ENCODE data around the gene LYRM7.

The LYRM7 gene

DNA sequence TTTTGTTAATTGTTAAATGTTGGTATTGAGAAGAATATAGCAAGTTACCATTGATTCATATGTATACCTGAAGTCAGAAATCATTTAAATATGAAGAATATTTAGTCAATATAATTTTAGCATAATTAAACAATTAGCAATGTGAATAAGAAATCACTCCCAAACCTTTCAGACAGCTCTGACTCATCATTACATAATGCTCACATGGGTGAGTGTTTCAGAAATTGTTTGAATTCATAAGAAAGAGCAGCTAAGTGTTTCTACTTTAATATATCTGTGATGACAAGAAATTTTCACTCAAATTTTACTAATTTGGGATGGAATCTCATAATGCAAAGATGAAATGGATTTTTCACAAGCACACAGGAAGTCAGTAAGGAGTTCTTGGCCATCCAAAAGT, 51.1 kb downstream of the LYRM7 start:
- DNase-seq: no peak

GRCh38 chr5:131222731-131223130, 52.0 kb downstream of the LYRM7 start:
- no peak for DNase-seq

DNA sequence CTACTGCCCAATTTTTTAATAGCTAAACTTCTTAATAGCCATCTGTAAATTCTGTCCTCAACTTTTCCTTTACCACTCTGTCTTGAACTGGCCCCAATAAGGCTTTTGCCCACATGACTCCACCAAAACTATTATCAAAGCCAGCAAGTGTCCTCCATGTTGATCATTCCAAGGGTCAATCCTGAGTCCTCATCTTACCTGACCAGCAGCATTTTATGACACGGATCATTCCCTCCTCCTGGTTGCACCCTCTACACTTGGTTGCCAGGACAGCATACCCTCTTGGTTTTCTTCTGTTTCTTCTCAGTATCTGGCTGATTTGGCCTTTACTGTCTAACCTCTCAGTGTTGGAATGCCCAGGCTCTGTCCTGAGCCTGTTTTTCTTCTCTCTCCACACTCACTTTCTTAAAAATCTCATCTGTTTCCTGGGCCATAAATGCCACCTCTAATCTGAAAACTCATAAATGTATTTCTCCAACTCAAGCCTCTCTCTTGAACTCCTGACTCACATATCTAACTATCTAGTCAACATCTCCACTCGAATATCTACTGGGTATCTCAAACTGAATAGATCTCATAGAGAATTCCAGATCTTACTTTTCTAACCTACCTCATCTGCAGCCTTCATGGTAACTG, 53.1 kb downstream of the LYRM7 start:
- DNase-seq: no peak

- peak; percentile 22 for DNase-seq
These were observed 53.9 kb downstream of the LYRM7 start for GRCh38 chr5:131224387-131225201.

- no peak for DNase-seq
These were observed 54.7 kb downstream of the LYRM7 start for GRCh38 chr5:131225282-131225974.

GRCh38 chr5:131226899-131227298, 56.2 kb downstream of the LYRM7 start:
- no peak for DNase-seq

DNA sequence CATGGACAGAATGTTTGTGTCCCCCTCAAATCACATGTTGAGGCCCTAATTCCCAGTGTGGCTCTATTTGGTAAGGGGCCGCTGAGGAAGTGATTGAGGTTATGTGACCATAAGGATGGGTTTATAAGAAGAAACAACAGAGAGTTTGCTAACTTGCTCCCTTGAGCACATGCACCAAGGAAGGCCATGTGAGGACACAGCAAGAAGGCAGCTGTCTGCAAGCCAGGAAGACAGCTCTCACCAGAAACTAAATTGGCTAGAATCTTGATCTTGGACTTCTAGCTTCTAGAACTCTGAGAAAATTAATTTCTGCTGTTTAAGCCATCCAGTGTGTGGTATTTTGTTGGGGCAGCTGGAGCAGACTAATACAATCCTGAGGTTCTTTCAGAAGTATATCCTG, 57.9 kb downstream of the LYRM7 start:
- no peak for DNase-seq

GRCh38 chr5:131229623-131230022, 58.9 kb downstream of the LYRM7 start:
- DNase-seq: no peak

GRCh38 chr5:131230406-131230805, 59.7 kb downstream of the LYRM7 start:
- DNase-seq: no peak

DNA sequence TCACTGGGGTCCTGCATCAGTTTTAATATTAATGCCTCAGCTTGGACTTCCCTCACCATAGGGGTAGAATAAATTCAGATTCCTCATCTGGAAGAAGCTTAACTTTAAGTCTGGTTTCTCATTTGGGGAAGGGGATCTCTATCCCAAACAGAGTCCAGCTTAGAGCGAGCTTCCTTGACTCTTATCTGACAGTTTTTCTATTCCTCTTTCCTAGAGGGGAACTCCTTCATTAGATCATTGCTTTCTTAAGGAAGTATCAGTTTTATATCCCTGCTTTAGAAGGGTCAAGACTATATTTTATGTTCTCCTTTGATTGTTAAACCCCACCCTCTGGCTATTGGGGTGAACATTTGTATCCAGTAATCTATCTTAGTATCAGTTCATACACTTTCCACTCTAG, 68.9 kb downstream of the LYRM7 start:
- no peak for DNase-seq

DNA sequence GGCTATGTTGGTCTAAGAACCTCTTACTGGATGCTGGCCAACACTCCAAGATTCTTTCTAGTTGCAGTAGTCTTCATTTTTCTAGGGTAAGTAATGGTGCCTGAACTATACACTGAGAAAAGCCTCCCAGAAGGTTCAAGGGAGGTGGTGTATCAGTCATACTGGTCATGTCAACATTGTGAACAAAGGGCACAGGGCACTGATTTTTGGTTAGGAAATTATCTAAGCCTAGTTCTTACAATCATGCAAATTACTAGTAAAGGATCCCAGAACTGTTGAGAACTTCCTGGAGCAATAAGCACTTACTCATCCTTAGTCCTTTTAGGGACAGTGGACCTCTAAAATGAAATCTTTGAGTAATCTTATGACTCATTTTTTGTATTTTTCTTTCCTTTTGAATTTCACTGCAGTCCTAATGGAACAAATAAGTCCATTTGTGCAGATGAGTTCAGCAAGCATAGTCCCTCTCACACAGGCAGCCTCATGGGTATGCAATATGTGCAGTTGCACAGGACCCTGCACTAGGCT, 72.0 kb downstream of the LYRM7 start:
- no peak for DNase-seq

DNA sequence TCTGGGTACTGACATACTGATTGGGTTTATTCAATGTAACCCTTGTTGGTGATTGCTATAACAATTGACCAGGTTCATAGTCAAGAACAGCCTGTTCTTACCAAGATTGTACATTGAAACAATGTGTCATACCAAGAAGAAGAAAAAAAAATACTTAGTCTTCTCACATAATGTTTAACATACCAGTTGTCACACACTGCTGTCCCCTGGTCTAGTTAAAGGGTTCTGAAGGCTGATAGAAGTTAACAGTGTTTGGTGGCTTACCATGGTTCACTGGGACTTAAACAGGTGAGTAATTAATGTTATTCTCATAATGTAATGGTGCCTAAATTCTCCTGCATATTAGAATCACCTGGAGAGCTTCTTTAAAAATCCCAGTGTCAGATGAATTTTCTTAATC, 74.6 kb downstream of the LYRM7 start:
- no peak for DNase-seq

GRCh38 chr5:131245948-131246347, 75.2 kb downstream of the LYRM7 start:
- DNase-seq: no peak

DNA sequence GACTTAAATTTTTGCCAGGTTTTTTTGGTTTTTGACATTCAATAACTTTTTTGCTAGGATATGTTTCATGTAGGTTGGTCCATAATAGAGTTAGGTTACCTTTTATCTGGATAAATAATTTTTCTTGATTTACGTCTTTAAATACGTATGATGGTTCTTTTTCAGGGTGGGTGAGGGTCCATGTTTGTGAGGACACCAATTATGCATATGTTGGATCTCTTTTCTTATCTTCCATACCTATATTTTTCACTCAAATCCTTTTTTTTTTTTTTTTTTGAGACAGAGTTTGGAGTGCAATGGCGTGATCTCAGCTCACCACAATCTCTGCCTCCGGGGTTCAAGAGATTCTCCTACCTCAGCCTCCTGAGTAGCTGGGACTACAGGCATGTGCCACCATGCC, 75.8 kb downstream of the LYRM7 start:
- DNase-seq: no peak

GRCh38 chr5:131250751-131251475, 80.2 kb downstream of the LYRM7 start:
- DNase-seq: no peak

DNA sequence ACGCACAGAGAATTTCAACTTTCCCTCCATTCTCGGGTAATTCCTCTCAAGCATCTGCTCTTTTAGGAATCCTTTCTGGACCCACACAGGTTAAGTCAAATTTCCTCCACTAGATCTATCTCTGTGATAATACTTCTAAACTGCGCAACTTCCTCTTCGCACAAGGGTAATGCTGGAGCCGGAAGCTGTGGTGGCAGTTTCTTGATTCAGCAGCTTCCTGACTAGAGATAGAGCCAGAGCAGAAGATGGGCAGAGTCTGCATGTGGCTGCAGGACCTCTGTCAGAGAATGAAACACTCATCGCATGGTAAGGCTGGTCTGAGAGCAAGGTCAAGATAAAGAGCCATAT, 82.1 kb downstream of the LYRM7 start:
- peak; percentile 90 for DNase-seq

DNA sequence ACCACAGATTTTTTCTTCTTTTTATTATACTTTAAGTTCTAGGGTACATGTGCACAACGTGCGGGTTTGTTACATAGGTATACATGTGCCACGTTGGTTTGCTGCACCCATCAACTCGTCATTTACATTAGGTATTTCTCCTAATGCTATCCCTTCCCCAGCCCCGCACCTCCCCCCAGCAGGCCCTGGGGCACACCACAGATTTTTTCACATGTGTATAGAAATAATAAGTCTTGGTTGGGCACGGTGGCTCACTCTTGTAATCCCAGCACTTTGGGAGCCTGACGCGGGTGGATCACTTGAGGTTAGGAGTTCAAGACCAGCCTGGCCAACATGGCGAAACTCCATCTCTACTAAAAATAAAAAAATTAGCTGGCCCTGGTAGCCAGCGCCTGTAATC, 83.3 kb downstream of the LYRM7 start:
- DNase-seq: peak; percentile 47

DNA sequence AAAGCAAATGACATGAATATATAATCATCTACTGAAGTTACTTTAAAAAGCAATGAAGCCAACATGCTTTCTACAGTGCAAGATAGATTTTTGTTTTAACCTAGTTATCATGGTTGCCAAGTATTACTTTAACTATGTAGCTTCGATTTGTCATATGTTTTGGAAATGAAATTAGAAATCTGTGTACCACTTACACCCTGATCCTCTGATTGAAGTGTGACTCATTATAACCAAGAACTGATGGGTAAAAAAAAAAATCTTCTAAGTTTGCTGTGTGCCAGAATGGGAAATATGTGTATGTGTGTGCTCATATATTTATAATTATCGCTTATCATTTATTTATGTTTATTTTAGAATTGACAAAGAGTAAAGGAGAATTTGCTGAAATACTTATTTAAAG, 84.0 kb downstream of the LYRM7 start:
- DNase-seq: no peak
